Hypothalamus (tissue), 51 donors: ENCODE measurements around the gene C6orf136.
"Not testable (repeated sequence)": the region's sequence is repeated elsewhere in the genome, so short reads cannot be mapped to it uniquely, and the experiment has no call there.

Source experiments
- DNase-seq, 51 donors: peaks; one replicate each; lab custom pipeline; 2025; lab: John Stamatoyannopoulos, UW

C6orf136 gene

GRCh38 chr6:30655743-30656094 lies 8.8 kb downstream of the C6orf136 start:
- no peak for DNase-seq

- peak in 2 of 51 donors; percentile 4 to 11 for DNase-seq
Observed at GRCh38 chr6:30656513-30656912, 9.6 kb downstream of the C6orf136 start.

- no peak for DNase-seq
Observed at GRCh38 chr6:30657454-30657853, 10.5 kb downstream of the C6orf136 start.

DNA sequence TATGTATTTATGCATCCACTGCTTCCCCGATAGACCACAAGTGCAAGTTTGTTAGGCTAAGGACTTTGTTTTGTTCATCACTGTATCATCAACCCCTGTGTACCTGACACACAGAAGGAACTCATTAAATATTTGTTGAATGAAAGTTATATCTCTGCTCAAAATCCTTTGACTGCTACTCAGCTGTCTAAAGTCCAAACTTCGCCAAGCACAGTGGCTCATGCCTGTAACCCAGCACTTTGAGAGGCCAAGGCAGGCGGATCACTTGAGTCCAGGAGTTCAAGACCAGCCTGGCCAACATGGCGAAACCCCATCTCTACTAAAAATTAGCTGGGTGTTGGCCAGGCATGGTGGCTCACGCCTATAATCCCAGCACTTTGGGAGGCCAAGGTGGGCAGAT lies 11.0 kb downstream of the C6orf136 start:
- DNase-seq, result not testable (repeated sequence)

GRCh38 chr6:30664994-30665767 lies 18.2 kb downstream of the C6orf136 start:
- no peak for DNase-seq

DNA sequence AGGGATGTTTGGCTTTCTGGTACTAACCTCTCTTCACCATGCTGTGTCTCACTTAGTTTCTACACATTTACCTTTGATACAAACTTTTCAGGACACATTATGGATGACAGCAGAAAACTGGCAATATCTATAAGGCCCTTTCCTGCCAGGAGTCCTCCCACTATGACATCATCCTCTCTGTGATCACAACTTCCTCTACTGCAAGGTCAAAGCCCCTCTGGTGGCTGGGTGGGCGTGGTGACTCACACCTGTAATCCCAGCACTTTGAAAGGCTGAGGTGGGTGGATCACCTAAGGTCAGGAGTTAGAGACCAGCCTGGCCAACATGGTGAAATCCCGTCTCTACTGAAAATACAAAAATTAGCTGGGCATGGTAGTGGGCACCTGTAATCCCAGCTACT lies 19.4 kb downstream of the C6orf136 start:
- not testable (repeated sequence) for DNase-seq

GRCh38 chr6:30670760-30671527 lies 24.0 kb downstream of the C6orf136 start:
- no peak for DNase-seq

- DNase-seq, result peak; percentile 32 to 93 (median 81)
Observed at GRCh38 chr6:30672445-30673253, 25.7 kb downstream of the C6orf136 start, which contains the start of gene DHX16. Gene DHX16 (minus strand): TSS chr6:30673006. CDS start chr6:30672841, 165 bp downstream.

- DNase-seq, result no peak
Observed at GRCh38 chr6:30676660-30677285, 29.8 kb downstream of the C6orf136 start.

- DNase-seq, result peak in 50 of 51 donors; percentile 16 to 90 (median 66)
Observed at GRCh38 chr6:30678964-30679726, 32.2 kb downstream of the C6orf136 start.

DNA sequence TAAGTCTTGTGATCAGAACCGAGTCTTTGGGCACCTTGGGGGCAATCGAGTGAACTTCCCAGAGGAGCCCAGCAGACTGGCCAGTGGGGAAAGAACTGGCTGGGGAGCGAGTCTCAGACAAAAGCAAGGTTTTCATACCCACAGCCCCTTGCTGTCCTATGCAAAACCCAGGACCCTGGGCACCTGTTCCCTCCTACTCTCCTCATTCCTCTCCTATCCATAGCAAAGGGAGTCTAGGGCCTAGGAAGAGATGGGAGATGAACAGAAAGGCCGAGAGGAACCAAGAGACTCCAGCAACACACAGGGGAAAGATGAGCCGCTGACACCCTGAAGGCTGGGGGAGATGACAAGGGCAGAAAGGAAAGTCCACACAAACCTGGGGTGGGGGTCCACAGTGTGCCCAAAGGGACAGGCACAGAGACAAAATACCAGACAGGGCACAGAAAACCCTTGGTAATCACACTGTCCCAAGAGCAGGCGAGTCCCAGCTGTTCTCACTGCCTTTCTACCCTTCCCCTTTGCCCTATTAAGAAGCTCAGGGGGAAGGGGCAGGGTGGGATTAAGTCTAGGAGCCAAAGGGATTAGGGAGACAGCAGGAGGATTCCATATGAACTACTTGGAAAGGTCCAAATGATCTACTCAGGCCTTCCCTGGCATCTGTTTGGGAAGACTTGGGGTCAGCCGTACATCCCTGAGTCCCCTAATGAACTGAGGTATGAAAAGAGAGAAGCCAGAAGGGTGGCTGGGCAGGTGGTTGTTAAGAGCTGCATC lies 33.0 kb downstream of the C6orf136 start:
- no peak for DNase-seq

- DNase-seq, result no peak
Observed at GRCh38 chr6:30681766-30682142, 34.8 kb downstream of the C6orf136 start.

DNA sequence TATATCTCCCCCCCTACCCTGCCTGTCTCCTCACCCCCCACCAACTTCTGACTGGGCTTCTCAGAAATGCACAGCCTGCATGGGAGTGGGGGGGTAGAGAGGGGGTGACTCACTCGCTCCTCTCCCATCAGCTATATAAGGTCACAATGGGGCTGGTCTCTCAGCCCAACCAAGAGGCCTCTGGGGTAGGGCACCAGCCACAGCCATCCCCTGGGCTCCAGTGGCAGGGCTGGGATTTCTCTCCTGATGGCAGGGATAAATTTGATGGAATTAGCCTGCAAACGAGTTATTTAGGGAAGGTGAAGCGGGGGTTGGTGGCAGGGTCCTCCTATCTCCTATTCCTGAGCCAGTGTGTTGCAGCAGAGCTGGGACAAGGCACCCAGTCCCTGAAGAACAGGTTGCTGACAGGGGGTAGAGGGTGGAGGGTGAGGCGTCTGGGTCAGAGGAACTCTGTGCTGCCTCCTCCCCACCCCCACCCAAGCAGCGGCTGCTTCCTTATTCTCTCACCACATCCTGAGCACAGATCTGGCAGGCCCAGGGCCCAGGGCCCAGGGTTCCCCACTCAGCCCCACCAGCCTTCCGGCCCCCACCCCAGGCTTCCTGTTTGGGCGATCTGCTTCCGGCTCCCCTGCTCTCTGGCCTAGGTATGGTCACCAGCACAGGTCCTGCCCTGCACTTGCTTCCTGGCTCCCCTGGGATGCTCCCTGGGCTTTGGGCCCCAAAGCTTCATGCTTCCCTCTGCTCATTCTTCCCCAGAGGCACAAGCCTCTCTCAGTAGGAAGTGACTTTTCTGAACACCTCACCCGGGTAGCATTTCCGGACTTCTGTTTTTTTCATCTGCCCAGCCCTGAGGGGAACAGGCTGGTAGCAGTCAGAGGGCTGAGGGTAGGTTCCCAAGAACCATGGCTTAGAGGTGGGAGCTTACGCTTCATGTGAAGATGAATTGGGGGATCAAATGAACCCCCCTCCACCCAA lies 35.5 kb downstream of the C6orf136 start:
- peak in 37 of 51 donors; percentile 7 to 66 (median 31) for DNase-seq

DNA sequence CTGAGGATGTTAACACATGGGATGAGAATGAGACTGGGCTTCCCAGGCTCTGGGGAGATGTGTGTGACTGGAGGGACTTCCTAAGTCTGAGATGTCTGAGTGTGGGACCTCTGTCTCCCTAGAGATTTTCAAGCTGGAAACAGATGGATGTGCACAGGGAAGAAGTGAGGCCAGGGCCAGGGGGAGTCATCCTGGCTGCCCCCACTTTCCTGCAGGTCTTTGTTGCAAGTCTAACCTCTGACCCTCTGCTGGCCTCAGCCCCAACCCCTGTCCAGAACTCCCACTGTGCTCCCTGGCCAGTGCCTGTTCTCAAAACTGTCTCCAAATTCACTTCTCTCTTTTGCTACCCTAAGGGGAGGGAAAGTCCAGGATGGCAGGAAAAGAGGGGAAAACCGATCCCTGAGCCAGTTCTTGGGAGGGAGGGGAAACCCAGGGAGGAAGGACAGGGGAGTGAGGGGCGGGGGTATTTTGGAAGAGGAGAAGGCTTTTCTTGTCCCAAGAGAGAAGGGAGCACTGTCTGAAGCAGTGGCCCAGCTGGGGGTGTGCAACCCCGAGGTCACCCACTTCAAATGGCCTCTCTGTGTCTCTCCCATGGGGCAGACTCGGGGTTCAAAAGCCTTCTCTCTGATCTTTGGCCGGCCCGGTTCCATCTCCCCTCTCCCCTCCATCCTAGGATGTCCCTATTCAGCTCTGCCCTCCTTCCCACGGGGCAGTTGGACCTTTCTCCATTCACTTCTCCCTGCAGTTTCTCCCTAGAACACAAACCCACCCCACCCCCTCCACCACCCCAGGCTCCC lies 36.4 kb downstream of the C6orf136 start:
- peak in 2 of 51 donors; percentile 8 to 13 for DNase-seq

GRCh38 chr6:30683980-30684338 lies 37.0 kb downstream of the C6orf136 start:
- DNase-seq, result no peak

GRCh38 chr6:30684386-30685156 lies 37.6 kb downstream of the C6orf136 start:
- peak in 12 of 51 donors; percentile 9 to 34 (median 19) for DNase-seq
